Globus pallidus (tissue), 1 donor: ENCODE results near the gene STK11.

ENCODE experiments used
- DNase-seq: peaks from one replicate; pipeline ENCODE4 v3.0.0-alpha.2; 2015; ENCODE audit warnings: low spot score

Gene STK11

GRCh38 chr19:1211494-1212234 lies 6.1 kb downstream of the STK11 start:
- DNase-seq: no peak

GRCh38 chr19:1213391-1214286 lies 8.1 kb downstream of the STK11 start:
- peak; percentile 63 for DNase-seq

- DNase-seq: no peak
Measured at GRCh38 chr19:1214299-1214861, 8.8 kb downstream of the STK11 start.

GRCh38 chr19:1214862-1215731 lies 9.5 kb downstream of the STK11 start:
- DNase-seq: peak; percentile 73

GRCh38 chr19:1216756-1217155 lies 11.2 kb downstream of the STK11 start:
- DNase-seq: no peak

GRCh38 chr19:1217366-1217765 lies 11.8 kb downstream of the STK11 start:
- no peak for DNase-seq

GRCh38 chr19:1218751-1219567 lies 13.4 kb downstream of the STK11 start:
- DNase-seq: no peak

GRCh38 chr19:1219786-1220476 lies 14.4 kb downstream of the STK11 start:
- no peak for DNase-seq

- DNase-seq: no peak
Measured at GRCh38 chr19:1220477-1220930, 14.9 kb downstream of the STK11 start.

GRCh38 chr19:1220976-1221903 lies 15.7 kb downstream of the STK11 start:
- peak; percentile 72 for DNase-seq

- no peak for DNase-seq
Measured at GRCh38 chr19:1221904-1222255, 16.3 kb downstream of the STK11 start.

- DNase-seq: no peak
Measured at GRCh38 chr19:1222394-1222793, 16.8 kb downstream of the STK11 start.

GRCh38 chr19:1223018-1223855 lies 17.7 kb downstream of the STK11 start:
- no peak for DNase-seq

- DNase-seq: no peak
Measured at GRCh38 chr19:1224047-1224825, 18.7 kb downstream of the STK11 start.

GRCh38 chr19:1224847-1225246 lies 19.3 kb downstream of the STK11 start:
- DNase-seq: no peak

GRCh38 chr19:1225440-1226226 lies 20.1 kb downstream of the STK11 start:
- no peak for DNase-seq

GRCh38 chr19:1226227-1226518 lies 20.6 kb downstream of the STK11 start:
- no peak for DNase-seq
